SK-N-SH (cell line): ENCODE results near the gene FREY1.

Experiments used
- TF ChIP-seq, protein P1 (sequence below): fragments of 200-600 bp; sonication (generic); IDR thresholded peaks from 2 replicates; pipeline ENCODE4 v1.6.1; 2017; ENCODE audit warnings: antibody characterized with exemption, mild to moderate bottlenecking, moderate library complexity
- TF ChIP-seq, protein P2 (sequence below): IDR thresholded peaks from 2 replicates; pipeline ENCODE4 v1.4.0; 2012; ENCODE audit warnings: low read depth, borderline replicate concordance
- TF ChIP-seq, protein P3 (sequence below): IDR thresholded peaks from 2 replicates; pipeline ENCODE4 v1.4.0; 2012; ENCODE audit warnings: low read depth

DNA sequence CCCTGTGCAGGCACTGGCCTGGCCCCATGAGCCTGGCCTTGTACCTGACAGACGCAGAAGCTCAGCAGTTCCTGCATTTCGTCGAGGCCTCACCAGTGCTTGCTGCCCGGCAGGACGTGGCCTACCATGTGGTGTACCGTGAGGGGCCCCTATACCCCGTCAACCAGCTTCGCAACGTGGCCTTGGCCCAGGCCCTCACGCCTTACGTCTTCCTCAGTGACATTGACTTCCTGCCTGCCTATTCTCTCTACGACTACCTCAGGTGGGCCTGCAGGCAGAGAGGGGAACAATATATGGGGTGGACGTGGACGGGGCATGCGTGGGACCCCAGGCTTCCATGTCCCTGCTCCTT lies 20.2 kb upstream of the FREY1 start:
- TF ChIP-seq, protein P1, sequence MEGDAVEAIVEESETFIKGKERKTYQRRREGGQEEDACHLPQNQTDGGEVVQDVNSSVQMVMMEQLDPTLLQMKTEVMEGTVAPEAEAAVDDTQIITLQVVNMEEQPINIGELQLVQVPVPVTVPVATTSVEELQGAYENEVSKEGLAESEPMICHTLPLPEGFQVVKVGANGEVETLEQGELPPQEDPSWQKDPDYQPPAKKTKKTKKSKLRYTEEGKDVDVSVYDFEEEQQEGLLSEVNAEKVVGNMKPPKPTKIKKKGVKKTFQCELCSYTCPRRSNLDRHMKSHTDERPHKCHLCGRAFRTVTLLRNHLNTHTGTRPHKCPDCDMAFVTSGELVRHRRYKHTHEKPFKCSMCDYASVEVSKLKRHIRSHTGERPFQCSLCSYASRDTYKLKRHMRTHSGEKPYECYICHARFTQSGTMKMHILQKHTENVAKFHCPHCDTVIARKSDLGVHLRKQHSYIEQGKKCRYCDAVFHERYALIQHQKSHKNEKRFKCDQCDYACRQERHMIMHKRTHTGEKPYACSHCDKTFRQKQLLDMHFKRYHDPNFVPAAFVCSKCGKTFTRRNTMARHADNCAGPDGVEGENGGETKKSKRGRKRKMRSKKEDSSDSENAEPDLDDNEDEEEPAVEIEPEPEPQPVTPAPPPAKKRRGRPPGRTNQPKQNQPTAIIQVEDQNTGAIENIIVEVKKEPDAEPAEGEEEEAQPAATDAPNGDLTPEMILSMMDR, result no peak
- TF ChIP-seq, protein P2, sequence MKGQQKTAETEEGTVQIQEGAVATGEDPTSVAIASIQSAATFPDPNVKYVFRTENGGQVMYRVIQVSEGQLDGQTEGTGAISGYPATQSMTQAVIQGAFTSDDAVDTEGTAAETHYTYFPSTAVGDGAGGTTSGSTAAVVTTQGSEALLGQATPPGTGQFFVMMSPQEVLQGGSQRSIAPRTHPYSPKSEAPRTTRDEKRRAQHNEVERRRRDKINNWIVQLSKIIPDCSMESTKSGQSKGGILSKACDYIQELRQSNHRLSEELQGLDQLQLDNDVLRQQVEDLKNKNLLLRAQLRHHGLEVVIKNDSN, result no peak
- TF ChIP-seq, protein P3, sequence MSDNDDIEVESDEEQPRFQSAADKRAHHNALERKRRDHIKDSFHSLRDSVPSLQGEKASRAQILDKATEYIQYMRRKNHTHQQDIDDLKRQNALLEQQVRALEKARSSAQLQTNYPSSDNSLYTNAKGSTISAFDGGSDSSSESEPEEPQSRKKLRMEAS, result no peak
